HEK293 (cell line): Measurements from ENCODE around the gene CARM1.
A peak's percentile ranks its signal among the peaks of the same experiment; 100 is the strongest.

Experiments used
- GLI2 ChIP-seq: fragments of 450-650 bp; formaldehyde crosslinking; IDR thresholded peaks from 2 replicates; pipeline ENCODE4; 2017; ENCODE audit warnings: missing biosample characterization, missing genetic modification characterization, low read depth, borderline replicate concordance
- GLIS2 ChIP-seq: fragments of 450-650 bp; formaldehyde crosslinking; IDR thresholded peaks from 2 replicates; pipeline ENCODE4 v1.5.1; 2016; ENCODE audit warnings: missing biosample characterization, missing genetic modification characterization
- IKZF3 ChIP-seq: fragments of 450-650 bp; IDR thresholded peaks from 2 replicates; pipeline ENCODE4 v1.5.0; 2018; ENCODE audit warnings: missing biosample characterization, mild to moderate bottlenecking, missing genetic modification characterization, moderate library complexity
- KLF17 ChIP-seq: fragments of 450-650 bp; formaldehyde crosslinking; IDR thresholded peaks from 2 replicates; pipeline ENCODE4 v1.5.1; 2016; ENCODE audit warnings: missing biosample characterization, missing genetic modification characterization
- KLF7 ChIP-seq: fragments of 450-650 bp; formaldehyde crosslinking; IDR thresholded peaks from 2 replicates; pipeline ENCODE4 v1.5.1; 2016; ENCODE audit warnings: missing biosample characterization, missing genetic modification characterization, borderline replicate concordance
- PRDM1 ChIP-seq: fragments of 450-650 bp; formaldehyde crosslinking; IDR thresholded peaks from 2 replicates; pipeline ENCODE4; 2016; ENCODE audit warnings: missing biosample characterization, missing genetic modification characterization
- PRDM10 ChIP-seq: fragments of 450-650 bp; formaldehyde crosslinking; IDR thresholded peaks from 2 replicates; pipeline ENCODE4 v1.5.1; 2016; ENCODE audit warnings: missing biosample characterization, missing genetic modification characterization
- RBAK ChIP-seq: fragments of 450-650 bp; formaldehyde crosslinking; IDR thresholded peaks from 2 replicates; pipeline ENCODE4 v1.5.1; 2016; ENCODE audit warnings: missing biosample characterization, missing genetic modification characterization
- ZBTB11 ChIP-seq: fragments of 450-650 bp; formaldehyde crosslinking; conservative IDR thresholded peaks from 2 replicates; pipeline ENCODE4 v1.5.1; 2016; ENCODE audit warnings: low read depth, missing biosample characterization, missing genetic modification characterization
- ZBTB20 ChIP-seq: fragments of 450-650 bp; formaldehyde crosslinking; IDR thresholded peaks from 2 replicates; pipeline ENCODE4 v1.5.1; 2016; ENCODE audit warnings: missing biosample characterization, missing genetic modification characterization
- ZBTB8A ChIP-seq: fragments of 450-650 bp; formaldehyde crosslinking; IDR thresholded peaks from 2 replicates; pipeline ENCODE4 v1.5.1; 2016; ENCODE audit warnings: missing biosample characterization, missing genetic modification characterization
- ZNF248 ChIP-seq: fragments of 450-650 bp; formaldehyde crosslinking; IDR thresholded peaks from 2 replicates; pipeline ENCODE4 v1.5.1; 2017; ENCODE audit warnings: missing biosample characterization, missing genetic modification characterization
- ZNF280C ChIP-seq: fragments of 450-650 bp; formaldehyde crosslinking; IDR thresholded peaks from 2 replicates; pipeline ENCODE4 v1.5.1; 2016; ENCODE audit warnings: missing biosample characterization, missing genetic modification characterization
- ZNF354C ChIP-seq: fragments of 450-650 bp; formaldehyde crosslinking; IDR thresholded peaks from 2 replicates; pipeline ENCODE4 v1.5.1; 2016; ENCODE audit warnings: missing biosample characterization, missing genetic modification characterization, low read depth, borderline replicate concordance
- ZNF549 ChIP-seq: fragments of 450-650 bp; IDR thresholded peaks from 2 replicates; pipeline ENCODE4 v1.5.1; 2018; ENCODE audit warnings: missing biosample characterization, missing genetic modification characterization, mild to moderate bottlenecking, inconsistent platforms, moderate library complexity
- ZNF580 ChIP-seq: fragments of 450-650 bp; formaldehyde crosslinking; IDR thresholded peaks from 2 replicates; pipeline ENCODE4 v1.5.1; 2016; ENCODE audit warnings: missing biosample characterization, missing genetic modification characterization
- ZNF596 ChIP-seq: fragments of 450-650 bp; IDR thresholded peaks from 2 replicates; pipeline ENCODE4 v1.5.0; 2018; ENCODE audit warnings: missing biosample characterization, mild to moderate bottlenecking, missing genetic modification characterization, moderate library complexity
- ZNF600 ChIP-seq: fragments of 450-650 bp; formaldehyde crosslinking; IDR thresholded peaks from 2 replicates; pipeline ENCODE4 v1.5.1; 2016; ENCODE audit warnings: missing biosample characterization, missing genetic modification characterization
- ZNF639 ChIP-seq: fragments of 450-650 bp; formaldehyde crosslinking; IDR thresholded peaks from 2 replicates; pipeline ENCODE4 v1.5.1; 2016; ENCODE audit warnings: missing biosample characterization, missing genetic modification characterization
- ZNF670 ChIP-seq: fragments of 450-650 bp; formaldehyde crosslinking; IDR thresholded peaks from 2 replicates; pipeline ENCODE4 v1.5.1; 2016; ENCODE audit warnings: missing biosample characterization, missing genetic modification characterization, low read depth
- ZNF692 ChIP-seq: fragments of 450-650 bp; formaldehyde crosslinking; IDR thresholded peaks from 2 replicates; pipeline ENCODE4 v1.5.1; 2016; ENCODE audit warnings: missing biosample characterization, missing genetic modification characterization
- ZSCAN4 ChIP-seq: fragments of 450-650 bp; formaldehyde crosslinking; IDR thresholded peaks from 2 replicates; pipeline ENCODE4 v1.5.1; 2017; ENCODE audit warnings: missing biosample characterization, missing genetic modification characterization
- ZXDB ChIP-seq: fragments of 450-650 bp; formaldehyde crosslinking; IDR thresholded peaks from 2 replicates; pipeline ENCODE4 v1.5.1; 2016; ENCODE audit warnings: missing biosample characterization, missing genetic modification characterization

The CARM1 gene

GRCh38 chr19:10871711-10872545 is 575 bp downstream of the CARM1 start (continued):
- TF ChIP-seq ZNF692 (0 out of 2 replicates have a peak, but pooled peaks have one; percentile 22), KLF7 (tag by site-specific recombination) (peak; percentile 80), ZBTB11 (tag by site-specific recombination) (peak; percentile 14; the same call in 1 of the 2 replicates), ZNF248 (tag by site-specific recombination) (no peak), ZNF580 (tag by site-specific recombination) (no peak), ZNF596 (no peak), ZNF354C (no peak), PRDM10 (no peak), GLIS2 (tag by site-specific recombination) (peak; percentile 90; the same call in 1 of the 2 replicates), IKZF3 (tag by site-specific recombination) (peak; percentile 13; the same call in 1 of the 2 replicates), ZNF670 (tag by site-specific recombination) (no peak), ZBTB8A (peak; percentile 60), ZNF600 (no peak), PRDM1 (tag by site-specific recombination) (no peak), ZNF639 (tag by site-specific recombination) (no peak), ZSCAN4 (no peak), ZBTB20 (tag by site-specific recombination) (peak; percentile 82), KLF17 (tag by site-specific recombination) (peak; percentile 41; the same call in 1 of the 2 replicates), ZXDB (tag by site-specific recombination) (no peak), ZNF280C (tag by site-specific recombination) (no peak), GLI2 (no peak), RBAK (tag by site-specific recombination) (no peak), ZNF549 (tag by site-specific recombination) (no peak)
